HepG2 (cell line): ENCODE data around the gene NECAB2. TPM values are rescaled to one million over a fixed set of nuclear protein-coding genes. Genes with fewer than 3 reads are reported as not detected.
A peak's percentile ranks its signal among the peaks of the same experiment; 100 is the strongest.

Experiments
- BCLAF1 ChIP-seq: fragments of 450-650 bp; IDR thresholded peaks from 2 replicates; pipeline ENCODE4 v1.6.1; 2017; ENCODE audit warnings: mild to moderate bottlenecking
- GABPA ChIP-seq, 2 experiments: IDR thresholded peaks; 2 replicates each; pipeline ENCODE4 v1.6.1; 2011 to 2016; ENCODE audit warnings: low read depth in 2 of 2, low read length in 1 of 2, missing biosample characterization in 1 of 2, missing genetic modification characterization in 1 of 2
- HDAC2 ChIP-seq: sonication (generic); formaldehyde crosslinking; IDR thresholded peaks from 2 replicates; pipeline ENCODE4 v1.4.0; 2020; ENCODE audit warnings: missing genetic modification reagents
- HNF1B ChIP-seq: sonication (generic); formaldehyde crosslinking; IDR thresholded peaks from 2 replicates; pipeline ENCODE4 v1.5.1; 2020; ENCODE audit warnings: mild to moderate bottlenecking, moderate library complexity, missing genetic modification reagents
- IKZF1 ChIP-seq: fragments of 450-650 bp; IDR thresholded peaks from 2 replicates; pipeline ENCODE4 v1.7.1; 2016
- NKX3-1 ChIP-seq: sonication (generic); formaldehyde crosslinking; IDR thresholded peaks from 2 replicates; pipeline ENCODE4 v1.5.0; 2020; ENCODE audit warnings: missing genetic modification reagents
- NR1H2 ChIP-seq: sonication (generic); formaldehyde crosslinking; IDR thresholded peaks from 2 replicates; pipeline ENCODE4 v1.8.1; 2022; ENCODE audit warnings: low read depth, missing genetic modification reagents, borderline replicate concordance
- NR3C1 ChIP-seq: sonication (generic); formaldehyde crosslinking; IDR thresholded peaks from 2 replicates; pipeline ENCODE4 v1.4.0; 2020; ENCODE audit warnings: missing genetic modification reagents
- RBFOX2 ChIP-seq: fragments of 200-400 bp; formaldehyde crosslinking; IDR thresholded peaks from 2 replicates; pipeline ENCODE4 v1.6.1; 2017; ENCODE audit warnings: low read depth, mild to moderate bottlenecking, low read length
- RBM22 ChIP-seq: fragments of 200-400 bp; formaldehyde crosslinking; optimal IDR thresholded peaks from 2 replicates; pipeline ENCODE3; 2017; ENCODE audit warnings: mild to moderate bottlenecking, low read length, moderate library complexity
- RCOR2 ChIP-seq: IDR thresholded peaks from 2 replicates; pipeline ENCODE4 v1.6.1; 2016; ENCODE audit warnings: missing biosample characterization, missing genetic modification reagents
- SIN3B ChIP-seq: fragments of 150-350 bp; IDR thresholded peaks from 2 replicates; pipeline ENCODE4 v1.6.1; 2014; ENCODE audit warnings: low read length
- SNAPC2 ChIP-seq: sonication (generic); formaldehyde crosslinking; IDR thresholded peaks from 2 replicates; pipeline ENCODE4 v1.8.1; 2022; ENCODE audit warnings: mild to moderate bottlenecking, missing genetic modification reagents
- SPEN ChIP-seq: sonication (generic); formaldehyde crosslinking; IDR thresholded peaks from 2 replicates; pipeline ENCODE4 v1.5.1; 2020; ENCODE audit warnings: low read depth, mild to moderate bottlenecking, missing genetic modification reagents
- TAF1 ChIP-seq: sonication (generic); formaldehyde crosslinking; IDR thresholded peaks from 2 replicates; pipeline ENCODE4 v1.4.0; 2020; ENCODE audit warnings: missing genetic modification reagents
- ZMAT3 ChIP-seq: sonication (generic); formaldehyde crosslinking; conservative IDR thresholded peaks from 2 replicates; pipeline ENCODE4 v1.7.0; 2021; ENCODE audit warnings: missing genetic modification reagents
- ZNF136 ChIP-seq: sonication (generic); formaldehyde crosslinking; IDR thresholded peaks from 2 replicates; pipeline ENCODE4 v1.8.1; 2022; ENCODE audit warnings: low read depth, mild to moderate bottlenecking, moderate library complexity, missing genetic modification reagents
- ZNF143 ChIP-seq: sonication (generic); formaldehyde crosslinking; IDR thresholded peaks from 2 replicates; pipeline ENCODE4 v1.4.0; 2020; ENCODE audit warnings: missing genetic modification reagents
- ZNF17 ChIP-seq: sonication (generic); formaldehyde crosslinking; IDR thresholded peaks from 2 replicates; pipeline ENCODE4 v1.5.0; 2020; ENCODE audit warnings: mild to moderate bottlenecking, missing genetic modification reagents
- ZNF256 ChIP-seq: sonication (generic); formaldehyde crosslinking; conservative IDR thresholded peaks from 2 replicates; pipeline ENCODE4 v1.4.0; 2020; ENCODE audit warnings: missing genetic modification reagents
- ZNF615 ChIP-seq: sonication (generic); formaldehyde crosslinking; IDR thresholded peaks from 2 replicates; pipeline ENCODE4 v1.5.0; 2020; ENCODE audit warnings: mild to moderate bottlenecking, missing genetic modification reagents, borderline replicate concordance
- polyA plus RNA-seq, 8 experiments: library from polyadenylated mRNA; depleted of rRNA in 3 of 8; stranded (reverse) in 7 of 8; unstranded in 1 of 8; fragments of >200 nt; fragmentation: Illumina TruSeq in 4 of 8; extraction: Trizol in 4 of 8; gene quantifications; 2 replicates each; pipeline versions ENCODE4 v1.2.1 to v1.2.3, GENCODE V29; 2011 to 2016; ENCODE audit warnings: low read depth in 4 of 8, missing spikeins in 1 of 8, mixed read lengths in 1 of 8; ENCODE audit not compliant: insufficient read depth in 1 of 8
- total RNA-seq, 5 experiments: library from RNA; depleted of rRNA; stranded (reverse); fragments of >200 nt; fragmentation: Illumina TruSeq; extraction: Trizol; gene quantifications; 2 replicates each; pipeline ENCODE4 v1.2.3, GENCODE V29; 2016; ENCODE audit warnings: low read depth in 1 of 5
- TF ChIP-seq, protein P1 (sequence below): conservative IDR thresholded peaks from 2 replicates; pipeline ENCODE4 v1.6.1; 2018; ENCODE audit warnings: missing genetic modification reagents
- TF ChIP-seq, protein P2 (sequence below): sonication (generic); formaldehyde crosslinking; IDR thresholded peaks from 2 replicates; pipeline ENCODE4 v1.5.0; 2020; ENCODE audit warnings: missing genetic modification reagents

Gene NECAB2
- total and polyA plus RNA-seq, 2 of the 13 experiments (the other 11 are each of a cell fraction or from before 2014, with no cell fraction given) = 0.21 to 0.49 TPM

- TF ChIP-seq ZNF143 (CRISPR knock-in tag) (peak; percentile 67), ZNF615 (CRISPR knock-in tag) (0 out of 2 replicates have a peak, but pooled peaks have one; percentile 58), SNAPC2 (CRISPR knock-in tag) (peak; percentile 89), SIN3B (0 out of 2 replicates have a peak, but pooled peaks have one; percentile 10), ZNF136 (CRISPR knock-in tag) (0 out of 2 replicates have a peak, but pooled peaks have one; percentile 71), RCOR2 (CRISPR knock-in tag) (peak; percentile 98), IKZF1 (no peak), NKX3-1 (peak; percentile 82; the same call in 1 of the 2 replicates), ZMAT3 (peak; percentile 65), HNF1B (CRISPR knock-in tag) (peak; percentile 89), SPEN (CRISPR knock-in tag) (peak; percentile 98; the same call in 1 of the 2 replicates), TAF1 (CRISPR knock-in tag) (no peak), RBFOX2 (no peak), HDAC2 (CRISPR knock-in tag) (peak; percentile 100), ZNF256 (CRISPR knock-in tag) (peak; percentile 73; the same call in 1 of the 2 replicates), ZNF17 (CRISPR knock-in tag) (0 out of 2 replicates have a peak, but pooled peaks have one; percentile 14), NR3C1 (CRISPR knock-in tag) (no peak), NR1H2 (CRISPR knock-in tag) (peak; percentile 95; the same call in 1 of the 2 replicates), BCLAF1 (no peak), GABPA (IDR thresholded peaks at IDR 0.05; ENCODE audit: low read depth, low read length) (no peak), GABPA (CRISPR knock-in tag; IDR thresholded peaks at IDR 0.05; ENCODE audit: low read depth) (peak; percentile 46; the same call in 1 of the 2 replicates), RBM22 (no peak)
- TF ChIP-seq, protein P1, sequence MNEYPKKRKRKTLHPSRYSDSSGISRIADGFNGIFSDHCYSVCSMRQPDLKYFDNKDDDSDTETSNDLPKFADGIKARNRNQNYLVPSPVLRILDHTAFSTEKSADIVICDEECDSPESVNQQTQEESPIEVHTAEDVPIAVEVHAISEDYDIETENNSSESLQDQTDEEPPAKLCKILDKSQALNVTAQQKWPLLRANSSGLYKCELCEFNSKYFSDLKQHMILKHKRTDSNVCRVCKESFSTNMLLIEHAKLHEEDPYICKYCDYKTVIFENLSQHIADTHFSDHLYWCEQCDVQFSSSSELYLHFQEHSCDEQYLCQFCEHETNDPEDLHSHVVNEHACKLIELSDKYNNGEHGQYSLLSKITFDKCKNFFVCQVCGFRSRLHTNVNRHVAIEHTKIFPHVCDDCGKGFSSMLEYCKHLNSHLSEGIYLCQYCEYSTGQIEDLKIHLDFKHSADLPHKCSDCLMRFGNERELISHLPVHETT (CRISPR knock-in tag) = peak; percentile 51; the same call in 1 of the 2 replicates
- TF ChIP-seq, protein P2, sequence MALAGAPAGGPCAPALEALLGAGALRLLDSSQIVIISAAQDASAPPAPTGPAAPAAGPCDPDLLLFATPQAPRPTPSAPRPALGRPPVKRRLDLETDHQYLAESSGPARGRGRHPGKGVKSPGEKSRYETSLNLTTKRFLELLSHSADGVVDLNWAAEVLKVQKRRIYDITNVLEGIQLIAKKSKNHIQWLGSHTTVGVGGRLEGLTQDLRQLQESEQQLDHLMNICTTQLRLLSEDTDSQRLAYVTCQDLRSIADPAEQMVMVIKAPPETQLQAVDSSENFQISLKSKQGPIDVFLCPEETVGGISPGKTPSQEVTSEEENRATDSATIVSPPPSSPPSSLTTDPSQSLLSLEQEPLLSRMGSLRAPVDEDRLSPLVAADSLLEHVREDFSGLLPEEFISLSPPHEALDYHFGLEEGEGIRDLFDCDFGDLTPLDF (CRISPR knock-in tag) = no peak
These were observed 25.1 kb upstream of the NECAB2 start (continued) for GRCh38 chr16:83942815-83943515.
